HepG2 (cell line): ENCODE measurements around the gene ESR1.

Source experiments
- YY1 ChIP-seq: IDR thresholded peaks from 2 replicates; pipeline ENCODE4 v1.6.1; 2011; ENCODE audit warnings: low read length, low read depth, moderate library complexity, mild to moderate bottlenecking; ENCODE audit not compliant: insufficient read depth, insufficient replicate concordance
- ZNF605 ChIP-seq: sonication (generic); formaldehyde crosslinking; IDR thresholded peaks from 2 replicates; pipeline ENCODE4 v1.8.0; 2022; ENCODE audit warnings: mild to moderate bottlenecking, missing genetic modification reagents

DNA sequence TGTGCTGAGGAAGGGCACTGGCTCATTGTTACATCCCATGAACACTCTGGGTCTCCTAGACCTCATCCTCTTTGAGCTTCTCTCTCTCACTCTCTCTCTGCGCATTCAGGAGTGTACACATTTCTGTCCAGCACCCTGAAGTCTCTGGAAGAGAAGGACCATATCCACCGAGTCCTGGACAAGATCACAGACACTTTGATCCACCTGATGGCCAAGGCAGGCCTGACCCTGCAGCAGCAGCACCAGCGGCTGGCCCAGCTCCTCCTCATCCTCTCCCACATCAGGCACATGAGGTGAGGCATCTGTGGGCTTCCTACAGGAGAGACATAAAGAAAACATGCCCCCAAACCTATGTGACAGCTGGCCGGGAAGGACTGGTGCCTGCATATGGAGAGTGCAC lies 286.8 kb downstream of the ESR1 start:
- TF ChIP-seq YY1 (no peak), ZNF605 (CRISPR knock-in tag) (no peak)
